Central memory CD8-positive, alpha-beta T cell (primary cell): ENCODE results near the gene ZBED4.
"Not testable (repeated sequence)": the region's sequence is repeated elsewhere in the genome, so short reads cannot be mapped to it uniquely, and the experiment has no call there.

Source experiments
- ATAC-seq: fragments of 150-1000 bp; cut with Tn5 transposase; replicated peaks from 2 replicates; pipeline ENCODE4 v1.10.0; 2022; ENCODE audit warnings: mild to moderate bottlenecking, moderate FRiP score, moderate number of reproducible peaks; ENCODE audit not compliant: poor library complexity, severe bottlenecking; ENCODE audit errors: extremely low read depth
- DNase-seq, 2 donors: peaks; one replicate each; pipeline ENCODE4 v3.0.0; 2021; ENCODE audit warnings: low spot score in 2 of 2
- H3K27ac Mint-ChIP-seq: one replicate; pipeline ENCODE4 v1.8.0; 2022; ENCODE audit warnings: low read depth, mild to moderate bottlenecking, moderate library complexity, mixed read lengths
- H3K27me3 Mint-ChIP-seq: one replicate; pipeline ENCODE4 v1.8.0; 2022; ENCODE audit warnings: mixed read lengths
- H3K36me3 Mint-ChIP-seq: one replicate; pipeline ENCODE4 v1.8.0; 2022; ENCODE audit warnings: mild to moderate bottlenecking, moderate library complexity, mixed read lengths; ENCODE audit not compliant: insufficient read depth
- H3K4me1 Mint-ChIP-seq: one replicate; pipeline ENCODE4 v1.8.0; 2022; ENCODE audit warnings: mixed read lengths
- H3K4me3 Mint-ChIP-seq: one replicate; pipeline ENCODE4 v1.8.0; 2022; ENCODE audit warnings: mild to moderate bottlenecking, moderate library complexity, mixed read lengths
- H3K9me3 Mint-ChIP-seq: one replicate; pipeline ENCODE4 v1.8.0; 2022; ENCODE audit warnings: mixed read lengths

The ZBED4 gene

DNA sequence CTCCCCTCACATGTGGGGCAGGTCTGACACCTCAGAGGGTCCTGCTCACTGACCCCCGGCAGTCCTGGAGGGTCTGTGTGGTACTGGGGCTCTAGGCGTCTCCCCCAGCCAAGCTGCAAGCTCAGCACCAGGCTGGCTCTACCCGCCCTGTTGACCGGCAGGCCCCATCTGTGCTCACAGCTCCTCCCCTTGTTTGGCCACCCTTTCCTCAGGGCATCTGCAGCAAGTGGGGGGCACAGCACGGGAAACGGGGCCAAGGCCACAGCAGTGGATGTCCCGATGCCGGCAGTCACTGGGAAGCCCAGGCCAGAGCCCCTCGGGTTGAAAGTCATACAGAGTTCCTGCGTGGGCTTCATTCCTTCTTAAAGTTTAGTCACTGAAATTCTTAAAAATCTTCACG, 31.9 kb upstream of the ZBED4 start:
- not testable (repeated sequence) for DNase-seq, H3K4me3 Mint-ChIP-seq, H3K9me3 Mint-ChIP-seq, H3K27me3 Mint-ChIP-seq, ATAC-seq
- peaks cover 82% of the 10 kb centered on the region for H3K36me3 Mint-ChIP-seq
- peak overlapping the region; percentile 38 for H3K27ac Mint-ChIP-seq
- H3K4me1 Mint-ChIP-seq: peaks cover 72% of the 10 kb centered on the region

DNA sequence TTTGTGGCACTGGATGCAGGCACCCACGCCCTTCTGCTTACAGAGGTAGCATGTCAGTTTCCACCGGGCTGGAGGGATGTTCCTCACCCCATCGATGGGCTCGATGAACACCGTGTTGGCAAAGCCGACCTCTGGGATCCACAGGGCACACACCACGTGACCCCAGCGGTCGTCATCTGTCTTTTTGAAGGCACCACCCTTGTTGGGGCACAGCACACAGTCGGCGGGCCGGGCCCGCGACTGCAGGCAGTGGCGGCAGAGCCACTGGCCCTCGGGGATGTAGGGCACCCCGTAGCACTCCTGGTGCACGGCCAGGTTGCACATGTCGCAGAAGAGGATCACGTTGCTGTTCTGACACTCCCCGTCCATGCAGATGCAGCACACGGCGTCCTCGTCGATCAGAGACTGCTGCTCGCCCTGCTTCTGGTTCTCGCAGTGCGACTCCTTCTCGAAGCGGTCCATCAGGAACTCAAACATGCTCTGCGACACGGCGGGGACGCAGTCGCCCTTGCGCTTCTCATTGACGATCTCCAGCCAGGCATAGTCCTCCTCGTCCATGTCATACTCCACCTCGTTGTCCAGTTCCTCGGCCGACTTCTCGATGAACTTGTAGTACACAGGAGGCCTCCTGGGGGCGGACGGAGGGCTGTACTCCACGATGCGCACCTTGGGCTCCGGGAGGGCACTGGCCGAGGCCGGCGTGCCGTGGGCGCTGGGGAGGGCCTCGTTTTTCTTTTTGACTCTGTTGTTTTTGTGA, 30.2 kb upstream of the ZBED4 start:
- peak overlapping the region; percentile 68 for H3K27ac Mint-ChIP-seq
- peak overlapping the region; percentile 94 for H3K4me3 Mint-ChIP-seq
- DNase-seq (no peak), ATAC-seq (no peak)
- peaks cover 70% of the 10 kb centered on the region for H3K36me3 Mint-ChIP-seq
- H3K9me3 Mint-ChIP-seq: no peaks in the 10 kb centered on the region
- H3K27me3 Mint-ChIP-seq: no peaks in the 10 kb centered on the region
- H3K4me1 Mint-ChIP-seq: peaks cover 55% of the 10 kb centered on the region

DNA sequence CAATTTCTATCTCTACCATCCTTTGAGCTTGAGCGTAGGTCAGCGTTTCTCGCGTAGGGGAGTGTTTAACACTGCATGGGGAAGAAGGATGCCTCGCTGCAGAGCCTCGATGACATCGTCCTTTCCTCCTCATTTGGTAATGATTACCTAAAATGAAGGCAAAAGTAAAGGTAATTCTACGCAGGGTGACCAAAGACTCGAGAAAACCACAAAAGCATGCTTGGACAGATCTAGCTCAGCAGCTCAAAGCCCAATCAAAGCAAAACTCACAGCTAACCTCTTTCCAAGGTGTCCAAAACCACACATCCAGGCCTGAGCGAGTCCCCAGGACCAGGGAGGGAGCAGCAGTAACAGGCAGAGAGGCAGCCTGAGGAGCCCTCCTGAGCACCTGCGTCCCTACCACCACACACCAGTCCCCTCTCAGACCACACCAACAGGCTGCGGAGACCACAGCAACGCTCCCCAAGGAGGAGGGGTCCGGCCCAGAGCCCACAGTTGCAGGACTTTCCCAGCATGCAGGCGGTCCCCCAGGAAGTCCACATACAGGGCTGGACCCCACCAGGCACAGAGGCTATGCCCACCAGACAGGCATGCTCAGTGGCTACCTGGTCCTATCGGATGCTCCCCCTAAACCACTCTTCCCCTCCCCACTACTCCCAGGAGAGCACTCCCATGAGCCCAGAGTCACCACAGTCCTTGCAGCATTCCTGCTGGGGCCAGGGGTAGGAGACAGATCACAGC, 29.3 kb upstream of the ZBED4 start:
- H3K4me3 Mint-ChIP-seq: peak overlapping the region; percentile 94
- peaks cover 48% of the 10 kb centered on the region for H3K4me1 Mint-ChIP-seq
- DNase-seq (no peak), ATAC-seq (no peak)
- no peaks in the 10 kb centered on the region for H3K27me3 Mint-ChIP-seq
- peak overlapping the region; percentile 68 for H3K27ac Mint-ChIP-seq
- no peaks in the 10 kb centered on the region for H3K9me3 Mint-ChIP-seq
- peaks cover 61% of the 10 kb centered on the region for H3K36me3 Mint-ChIP-seq

DNA sequence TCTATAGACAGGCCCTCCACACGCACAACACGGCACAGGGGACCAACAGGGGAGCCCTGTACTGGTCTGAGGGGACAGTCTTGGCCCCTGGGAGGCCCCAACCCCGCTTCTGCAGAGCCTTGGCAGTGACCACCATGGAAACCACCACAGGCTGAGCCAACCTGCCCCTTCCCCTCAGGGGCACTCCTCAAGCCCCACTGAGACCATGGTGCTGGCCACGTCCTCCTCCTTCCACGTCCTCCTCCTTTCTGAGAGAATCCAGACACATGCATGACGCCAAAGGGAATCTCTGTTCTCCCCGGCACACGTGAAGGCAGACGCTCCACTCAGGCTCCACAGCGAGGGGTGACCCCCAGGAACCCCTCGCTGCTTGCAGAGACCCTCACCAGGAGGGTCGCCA, 28.7 kb upstream of the ZBED4 start:
- H3K4me1 Mint-ChIP-seq: peaks cover 51% of the 10 kb centered on the region
- H3K9me3 Mint-ChIP-seq: no peaks in the 10 kb centered on the region
- no peak overlapping the region for H3K27ac Mint-ChIP-seq
- peak overlapping the region; percentile 94 for H3K4me3 Mint-ChIP-seq
- H3K36me3 Mint-ChIP-seq: peaks cover 61% of the 10 kb centered on the region
- H3K27me3 Mint-ChIP-seq: no peaks in the 10 kb centered on the region
- ATAC-seq: no peak
- no peak for DNase-seq

DNA sequence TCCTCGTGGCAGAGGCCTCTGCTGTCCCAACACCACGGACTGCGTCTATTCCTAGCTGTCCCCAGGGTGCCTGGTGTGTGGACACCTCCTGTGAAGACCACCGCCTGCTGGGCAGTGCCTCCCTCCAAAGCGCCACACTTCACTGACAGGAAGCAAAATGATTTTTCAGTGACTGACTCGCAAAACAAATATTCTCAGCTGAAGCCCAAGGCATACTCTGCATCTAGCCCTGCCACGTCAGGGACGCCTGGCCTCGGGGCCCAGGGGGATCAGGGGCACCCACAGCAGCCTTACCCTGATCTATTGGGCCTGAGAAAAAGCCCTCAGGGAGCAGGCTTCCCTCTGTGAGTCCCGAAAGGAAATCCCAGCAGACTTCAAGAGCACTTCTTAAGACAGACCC, 28.2 kb upstream of the ZBED4 start:
- Mint-ChIP-seq H3K27ac (peak overlapping the region; percentile 90), H3K9me3 (no peaks in the 10 kb centered on the region), H3K36me3 (peaks cover 58% of the 10 kb centered on the region), H3K27me3 (no peaks in the 10 kb centered on the region), H3K4me1 (peaks cover 46% of the 10 kb centered on the region), H3K4me3 (peak overlapping the region; percentile 94)
- no peak for DNase-seq
- no peak for ATAC-seq

DNA sequence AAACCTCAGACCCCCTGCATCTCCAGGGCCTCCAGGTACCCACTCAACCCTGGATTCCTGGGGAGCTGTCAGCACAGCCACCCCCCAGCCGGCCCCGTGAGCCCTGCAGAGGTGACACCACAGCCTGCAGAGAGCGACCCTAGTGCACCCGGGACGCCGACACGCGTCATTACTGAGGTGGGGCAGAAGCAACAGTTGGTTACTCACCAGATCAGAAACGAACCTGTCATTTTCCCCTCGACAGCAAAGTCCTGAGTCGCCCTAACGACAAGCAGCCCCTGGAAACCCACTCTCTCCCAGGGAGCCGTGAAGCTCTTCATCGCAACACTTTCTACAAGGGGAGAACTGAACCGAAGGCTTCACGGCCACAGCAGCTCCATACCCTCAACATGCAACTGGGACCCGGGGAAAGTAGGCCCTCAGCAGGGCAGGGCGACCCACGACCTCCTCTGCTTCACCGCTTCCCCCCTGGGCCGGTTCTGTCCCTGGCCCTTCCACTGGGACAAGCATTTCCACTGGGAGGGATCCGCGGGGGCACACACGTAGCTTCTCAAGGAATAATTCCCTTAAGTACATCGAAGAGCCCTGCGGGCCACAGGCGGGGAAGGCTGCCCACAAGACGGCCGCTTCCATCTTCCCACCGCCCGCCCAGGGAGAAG, 27.6 kb upstream of the ZBED4 start:
- Mint-ChIP-seq H3K4me3 (peak overlapping the region; percentile 94), H3K27ac (peak overlapping the region; percentile 90), H3K27me3 (no peaks in the 10 kb centered on the region), H3K36me3 (peaks cover 51% of the 10 kb centered on the region), H3K4me1 (peaks cover 40% of the 10 kb centered on the region), H3K9me3 (no peaks in the 10 kb centered on the region)
- ATAC-seq (peak; percentile 83), DNase-seq (peak; percentile 51 to 64)

DNA sequence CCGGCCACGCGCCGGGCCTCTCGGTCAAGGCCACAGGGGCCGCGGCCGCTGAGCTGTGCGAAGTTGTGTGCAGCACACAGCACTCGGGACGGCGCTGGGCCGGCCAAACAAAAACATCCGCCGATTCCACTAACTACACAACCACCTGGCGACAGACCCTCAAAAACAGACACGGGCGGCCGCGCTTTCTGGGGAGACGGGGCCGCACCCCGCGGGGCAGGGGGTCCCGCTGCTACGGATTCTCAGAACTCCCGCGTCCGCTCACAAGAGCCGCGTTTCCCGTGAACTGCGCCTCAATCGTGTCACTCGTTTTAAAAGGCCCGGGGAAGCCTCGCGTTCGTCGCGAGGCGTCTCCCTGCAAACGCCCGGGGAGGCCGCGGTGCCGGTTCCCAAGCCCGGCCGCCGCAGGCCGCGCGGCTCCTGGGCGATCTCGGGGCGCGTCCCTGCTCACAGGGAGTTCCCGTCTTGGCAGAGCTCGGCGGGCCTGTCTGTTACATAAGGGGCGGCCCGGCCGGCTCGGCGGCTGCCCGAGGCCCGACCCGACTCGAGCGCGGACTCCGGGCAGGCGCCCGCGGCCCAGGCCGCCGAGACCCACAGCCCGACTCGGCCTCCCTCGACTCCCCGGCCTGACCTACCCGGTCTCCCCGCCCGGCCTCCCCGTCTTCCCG, 26.9 kb upstream of the ZBED4 start:
- Mint-ChIP-seq H3K36me3 (peaks cover 46% of the 10 kb centered on the region), H3K4me3 (peak overlapping the region; percentile 94), H3K4me1 (peaks cover 38% of the 10 kb centered on the region), H3K27ac (peak overlapping the region; percentile 90), H3K9me3 (no peaks in the 10 kb centered on the region), H3K27me3 (no peaks in the 10 kb centered on the region)
- ATAC-seq: peak; percentile 29
- DNase-seq: peak in 1 of 2 donors; percentile 27

DNA sequence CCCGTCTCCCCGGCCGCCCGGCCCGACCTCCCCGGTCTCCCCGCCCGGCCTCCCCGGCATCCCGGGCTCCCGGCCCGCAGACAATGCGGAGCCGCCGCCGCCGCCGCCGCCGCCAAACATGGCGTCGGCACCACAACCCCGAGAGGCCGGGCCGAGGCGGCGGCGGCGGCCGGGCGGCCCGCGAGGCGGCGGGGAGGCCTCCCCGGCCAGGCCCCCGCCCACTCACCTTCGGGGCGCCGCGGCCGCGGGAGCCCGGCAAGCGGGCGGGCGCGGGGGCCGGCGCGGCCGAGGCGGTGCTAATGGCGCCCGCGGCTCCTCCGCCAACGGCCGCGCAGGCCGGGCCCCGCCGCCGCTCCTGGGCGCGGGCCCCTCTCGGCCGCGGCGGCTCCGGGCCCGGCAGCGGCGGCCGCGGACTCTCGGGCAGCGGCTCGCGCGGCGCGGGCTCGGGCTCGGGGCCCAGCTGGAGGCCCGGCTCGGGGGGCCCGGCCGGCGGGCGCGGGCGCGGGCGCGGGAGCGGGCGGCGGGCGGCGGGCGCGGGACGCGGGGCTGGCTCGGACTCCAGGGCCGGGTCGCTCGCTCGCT, 26.3 kb upstream of the ZBED4 start:
- DNase-seq: no peak
- Mint-ChIP-seq H3K27me3 (no peaks in the 10 kb centered on the region), H3K36me3 (peaks cover 40% of the 10 kb centered on the region), H3K4me1 (peaks cover 38% of the 10 kb centered on the region), H3K27ac (no peak overlapping the region), H3K4me3 (peak overlapping the region; percentile 94), H3K9me3 (no peaks in the 10 kb centered on the region)
- peak; percentile 6 for ATAC-seq

DNA sequence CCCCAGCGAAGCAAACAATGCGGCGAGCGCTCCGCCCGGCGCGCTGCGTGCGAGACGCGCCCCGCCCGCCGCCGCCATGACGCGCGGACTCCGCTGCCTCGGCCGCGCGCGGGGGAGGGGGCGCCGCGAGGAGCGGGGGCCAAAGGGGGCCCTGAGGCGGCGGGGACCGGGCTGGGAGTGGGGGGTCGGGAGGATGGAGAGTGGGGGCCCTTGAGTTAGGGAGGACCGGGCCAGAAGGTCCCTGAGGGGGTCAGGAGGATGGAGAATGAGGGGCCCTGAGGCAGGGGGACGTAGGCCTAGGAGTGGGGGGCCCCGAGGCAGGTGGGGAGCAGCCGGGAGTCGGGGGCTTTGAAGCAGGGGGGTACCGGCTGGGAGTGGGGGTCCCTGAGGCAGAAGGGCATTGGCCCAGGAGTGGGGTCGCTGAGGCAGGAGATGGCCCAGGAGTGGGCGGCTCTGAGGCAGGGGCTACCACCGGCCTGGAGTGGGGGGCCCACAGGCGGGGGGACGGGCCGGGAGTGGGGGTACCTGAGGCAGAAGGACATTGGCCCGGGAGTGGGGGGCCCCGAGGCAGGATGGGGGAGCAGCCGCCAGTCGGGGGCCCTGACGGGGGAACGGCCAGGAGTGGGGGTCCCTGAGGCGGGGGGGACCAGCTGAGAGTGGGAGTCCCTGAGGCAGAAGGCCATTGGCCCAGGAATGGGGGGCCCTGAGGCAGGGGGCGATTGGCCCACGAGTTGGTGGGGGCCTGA, 25.6 kb upstream of the ZBED4 start, which contains the start of gene BRD1:
BRD1 (minus strand) TSS at position 21 of the 746 bp plus-strand sequence. CDS start 3,556 bp downstream, outside the sequence.
- Mint-ChIP-seq H3K36me3 (peaks cover 35% of the 10 kb centered on the region), H3K4me3 (peak within 1 kb of the TSS; percentile 94), H3K27me3 (no peaks in the 10 kb centered on the region), H3K27ac (peak within 1 kb of the TSS; percentile 90), H3K9me3 (no peaks in the 10 kb centered on the region), H3K4me1 (peaks cover 38% of the 10 kb centered on the region)
- no peak for DNase-seq
- peak; percentile 39 for ATAC-seq

DNA sequence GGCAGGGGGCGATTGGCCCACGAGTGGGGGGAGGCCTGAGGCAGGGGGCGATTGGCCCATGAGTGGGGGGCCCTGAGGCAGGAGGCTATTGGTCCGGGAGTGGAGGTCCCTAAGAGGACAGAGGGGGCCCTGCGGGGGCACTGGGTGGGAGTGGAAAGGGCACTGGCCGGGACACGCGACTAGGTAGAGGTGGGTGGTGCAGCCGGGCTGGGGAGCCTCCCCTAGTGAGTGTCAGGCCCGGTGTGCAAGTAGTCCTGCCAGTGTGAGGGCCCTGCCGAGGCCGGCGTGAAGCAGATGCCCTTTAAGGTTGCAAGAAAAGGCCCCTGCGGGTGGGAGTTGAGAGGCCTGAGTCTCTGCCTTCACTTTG, 25.1 kb upstream of the ZBED4 start:
- no peaks in the 10 kb centered on the region for H3K27me3 Mint-ChIP-seq
- no peak overlapping the region for H3K27ac Mint-ChIP-seq
- ATAC-seq (no peak), DNase-seq (no peak)
- peaks cover 30% of the 10 kb centered on the region for H3K36me3 Mint-ChIP-seq
- peak overlapping the region; percentile 29 for H3K4me3 Mint-ChIP-seq
- peaks cover 35% of the 10 kb centered on the region for H3K4me1 Mint-ChIP-seq
- H3K9me3 Mint-ChIP-seq: no peaks in the 10 kb centered on the region

DNA sequence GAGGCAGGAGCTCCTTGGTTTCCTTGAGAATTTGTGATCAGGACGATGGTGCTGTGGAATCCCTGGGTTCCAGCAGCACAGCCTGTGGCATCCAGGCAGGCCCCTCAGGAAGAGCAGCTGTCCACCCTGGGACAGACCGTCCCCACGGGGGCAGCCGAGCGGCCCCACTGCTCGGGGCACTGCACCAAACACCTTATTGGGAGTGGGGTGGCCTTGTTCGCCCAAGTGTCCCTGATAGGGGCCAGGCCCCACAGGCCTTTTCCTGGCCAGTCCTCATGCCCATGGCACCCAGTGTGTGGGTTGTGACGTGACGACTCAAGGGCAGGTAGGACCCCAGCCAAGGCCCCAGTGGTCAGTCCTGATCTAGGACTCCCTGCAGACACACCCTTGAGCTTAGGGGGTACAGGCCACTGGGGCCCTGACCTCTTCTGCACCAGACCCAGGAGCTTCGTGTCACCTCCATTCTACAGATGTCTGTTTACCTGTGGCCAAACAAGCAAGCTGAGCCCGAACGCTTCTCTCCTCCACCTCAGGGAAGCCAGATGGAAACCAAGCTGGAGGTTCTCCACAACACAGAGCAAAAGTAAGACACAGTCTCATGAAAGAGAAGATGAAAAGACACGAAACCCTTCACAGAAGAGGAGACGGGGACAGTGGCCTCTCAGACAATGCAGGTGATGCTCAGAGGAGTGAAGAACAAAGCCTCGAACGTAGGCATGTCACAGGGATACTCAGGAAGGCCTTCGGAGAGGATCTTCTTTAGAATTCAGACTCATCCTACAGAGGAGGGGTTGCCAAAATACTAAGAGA, 24.4 kb upstream of the ZBED4 start:
- DNase-seq (no peak), ATAC-seq (no peak)
- peak overlapping the region; percentile 29 for H3K4me3 Mint-ChIP-seq
- H3K27me3 Mint-ChIP-seq: no peaks in the 10 kb centered on the region
- H3K9me3 Mint-ChIP-seq: no peaks in the 10 kb centered on the region
- peaks cover 24% of the 10 kb centered on the region for H3K36me3 Mint-ChIP-seq
- H3K4me1 Mint-ChIP-seq: peaks cover 29% of the 10 kb centered on the region
- H3K27ac Mint-ChIP-seq: no peak overlapping the region
